Calu3 (cell line): ENCODE results near the gene CCDC167. TPM values are rescaled to one million over a fixed set of nuclear protein-coding genes. Genes with fewer than 3 reads are reported as not detected.

ENCODE experiments used
- BruUV-seq: library from RNA; stranded (reverse); fragments of 400-500 nt; replicated peaks from 2 replicates; lab custom pipeline; 2021; lab: Mats Ljungman, UMichigan
- CTCF ChIA-PET: fragments of 300-600 bp; sonication (Branson Sonifier 250); formaldehyde crosslinking; loops from one replicate; lab custom pipeline; 2022; ENCODE audit warnings: antibody characterized with exemption; lab: Charles Lee
- DNase-seq: peaks from one replicate; pipeline ENCODE4 v3.0.0; 2022
- H3K27ac Mint-ChIP-seq: one replicate; pipeline ENCODE4 v1.8.0; 2022; ENCODE audit warnings: mixed read lengths; ENCODE audit not compliant: unreplicated experiment
- H3K27me3 Mint-ChIP-seq: one replicate; pipeline ENCODE4 v1.8.0; 2022; ENCODE audit warnings: mixed read lengths; ENCODE audit not compliant: unreplicated experiment
- H3K36me3 Mint-ChIP-seq: one replicate; pipeline ENCODE4 v1.8.0; 2022; ENCODE audit warnings: mild to moderate bottlenecking, moderate library complexity, mixed read lengths; ENCODE audit not compliant: insufficient read depth, unreplicated experiment
- H3K4me1 Mint-ChIP-seq: one replicate; pipeline ENCODE4 v1.8.0; 2022; ENCODE audit warnings: mild to moderate bottlenecking, low read depth, mixed read lengths; ENCODE audit not compliant: unreplicated experiment
- H3K4me3 Mint-ChIP-seq: one replicate; pipeline ENCODE4 v1.8.0; 2022; ENCODE audit warnings: mild to moderate bottlenecking, low read depth, moderate library complexity, mixed read lengths; ENCODE audit not compliant: unreplicated experiment
- H3K9me3 Mint-ChIP-seq: one replicate; pipeline ENCODE4 v1.8.0; 2022; ENCODE audit warnings: low read depth, mixed read lengths; ENCODE audit not compliant: unreplicated experiment
- intact Hi-C: fragments of 100-400 bp; cut with micrococcal nuclease; formaldehyde crosslinking; loops from one replicate; pipeline ENCODE4 v1.10.0; 2022; ENCODE audit not compliant: unreplicated experiment
- total RNA-seq: library from RNA; stranded (reverse); gene quantifications from 2 replicates; pipeline ENCODE4 v1.2.3, GENCODE V29; 2022
- TF ChIP-seq, protein P1 (sequence below): fragments of 200-600 bp; IDR thresholded peaks from one replicate; pipeline ENCODE4 v1.8.0; 2022; ENCODE audit warnings: antibody characterized with exemption; ENCODE audit not compliant: unreplicated experiment

The CCDC167 gene
- total RNA-seq, 1 experiment from 2014 or later = 40.2 TPM

DNA sequence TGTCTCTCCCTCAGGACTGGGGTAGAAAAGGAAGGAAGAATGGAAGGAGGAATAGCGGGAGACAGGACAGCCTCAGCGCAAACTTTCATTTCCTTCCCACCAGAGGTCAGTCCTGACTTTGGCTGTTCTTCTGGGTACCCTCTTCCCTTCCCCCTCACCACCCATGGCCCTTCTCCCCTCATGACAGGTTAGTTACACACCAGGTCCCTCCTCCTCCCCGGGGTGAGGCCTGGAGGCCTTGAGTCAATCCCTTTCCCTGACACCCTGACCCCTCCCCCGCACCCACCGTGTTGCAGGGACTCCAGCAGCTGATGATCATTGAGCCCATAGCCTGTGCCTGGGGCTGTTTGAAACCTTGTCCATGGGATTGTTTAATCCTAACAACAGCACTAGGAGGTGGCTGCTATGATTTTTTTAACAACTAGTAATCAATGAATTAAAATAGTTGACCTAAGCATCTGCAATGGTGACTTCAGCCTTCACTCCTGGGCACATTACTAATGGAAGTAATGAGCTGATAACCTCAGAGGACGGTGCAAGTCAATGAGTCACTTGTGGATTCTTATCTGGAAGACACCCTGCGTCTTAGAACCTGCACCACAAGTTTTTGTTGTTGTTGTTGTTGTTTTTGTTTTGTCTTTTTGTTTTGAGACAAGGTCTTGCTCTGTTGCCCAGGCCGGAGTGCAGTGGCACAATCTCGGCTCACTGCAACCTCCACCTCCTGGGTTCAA lies 46.6 kb upstream of the CCDC167 start:
- no peak for DNase-seq
- peaks cover 57% of the 10 kb centered on the region for H3K27me3 Mint-ChIP-seq
- no peak overlapping the region for H3K4me3 Mint-ChIP-seq
- H3K4me1 Mint-ChIP-seq = peaks cover 10% of the 10 kb centered on the region
- H3K9me3 Mint-ChIP-seq = no peaks in the 10 kb centered on the region
- no peaks in the 10 kb centered on the region for H3K36me3 Mint-ChIP-seq
- intact Hi-C loops = no loop called here
- H3K27ac Mint-ChIP-seq = no peak overlapping the region
- BruUV-seq = no TSS peak
- CTCF ChIA-PET = interaction anchor here (0.5 kb wide), 1 partner anchor 146 kb away, joined by 4 read pairs; no protein-coding TSS in a partner anchor
- TF ChIP-seq, protein P1, sequence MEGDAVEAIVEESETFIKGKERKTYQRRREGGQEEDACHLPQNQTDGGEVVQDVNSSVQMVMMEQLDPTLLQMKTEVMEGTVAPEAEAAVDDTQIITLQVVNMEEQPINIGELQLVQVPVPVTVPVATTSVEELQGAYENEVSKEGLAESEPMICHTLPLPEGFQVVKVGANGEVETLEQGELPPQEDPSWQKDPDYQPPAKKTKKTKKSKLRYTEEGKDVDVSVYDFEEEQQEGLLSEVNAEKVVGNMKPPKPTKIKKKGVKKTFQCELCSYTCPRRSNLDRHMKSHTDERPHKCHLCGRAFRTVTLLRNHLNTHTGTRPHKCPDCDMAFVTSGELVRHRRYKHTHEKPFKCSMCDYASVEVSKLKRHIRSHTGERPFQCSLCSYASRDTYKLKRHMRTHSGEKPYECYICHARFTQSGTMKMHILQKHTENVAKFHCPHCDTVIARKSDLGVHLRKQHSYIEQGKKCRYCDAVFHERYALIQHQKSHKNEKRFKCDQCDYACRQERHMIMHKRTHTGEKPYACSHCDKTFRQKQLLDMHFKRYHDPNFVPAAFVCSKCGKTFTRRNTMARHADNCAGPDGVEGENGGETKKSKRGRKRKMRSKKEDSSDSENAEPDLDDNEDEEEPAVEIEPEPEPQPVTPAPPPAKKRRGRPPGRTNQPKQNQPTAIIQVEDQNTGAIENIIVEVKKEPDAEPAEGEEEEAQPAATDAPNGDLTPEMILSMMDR = no peak

DNA sequence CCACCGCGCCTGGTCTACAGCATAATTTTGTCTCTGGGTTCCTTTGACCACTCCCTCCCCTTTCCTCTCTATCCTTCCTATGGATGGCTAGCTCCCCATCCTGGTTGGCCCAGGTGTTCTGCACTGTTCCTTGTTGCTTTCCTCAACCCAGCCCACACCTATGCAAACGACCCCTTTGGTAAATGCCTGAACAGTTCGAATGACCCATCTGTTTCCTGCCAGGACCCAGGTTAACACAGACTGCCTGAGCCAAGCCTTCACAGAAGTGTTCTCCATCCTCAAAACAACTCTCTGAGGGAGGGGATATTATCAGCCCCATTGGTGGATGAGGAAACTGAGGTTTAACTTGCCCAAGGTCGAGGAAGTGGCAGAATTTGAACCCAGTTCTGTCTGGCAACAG lies 44.8 kb upstream of the CCDC167 start:
- no peak for DNase-seq
- TF ChIP-seq, protein P1 = no peak
- intact Hi-C loops = no loop called here
- BruUV-seq = no TSS peak
- no peak overlapping the region for H3K4me3 Mint-ChIP-seq
- H3K9me3 Mint-ChIP-seq = no peaks in the 10 kb centered on the region
- H3K36me3 Mint-ChIP-seq = no peaks in the 10 kb centered on the region
- no peak overlapping the region for H3K27ac Mint-ChIP-seq
- CTCF ChIA-PET = no interaction called here
- no peaks in the 10 kb centered on the region for H3K4me1 Mint-ChIP-seq
- H3K27me3 Mint-ChIP-seq = peaks cover 75% of the 10 kb centered on the region

DNA sequence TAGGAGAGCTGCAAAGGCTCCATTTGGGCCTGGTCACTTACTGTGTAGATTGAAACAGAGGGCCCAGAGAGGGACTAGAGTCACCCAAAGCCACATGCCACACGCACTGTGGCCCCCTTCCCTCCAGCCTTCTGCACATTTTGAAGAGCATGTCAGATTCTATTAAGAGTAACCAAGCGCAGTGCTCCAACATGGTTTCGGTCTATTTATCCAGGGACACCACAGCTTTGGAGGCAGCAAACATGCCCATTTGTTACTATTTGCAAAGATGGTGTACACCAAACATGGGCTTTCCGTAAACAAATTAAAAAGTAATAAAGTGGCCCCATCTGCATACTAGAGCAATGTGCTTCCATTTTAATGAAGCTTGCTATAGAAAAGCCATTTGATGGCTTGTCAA lies 43.7 kb upstream of the CCDC167 start:
- intact Hi-C loops = no loop called here
- no peaks in the 10 kb centered on the region for H3K9me3 Mint-ChIP-seq
- no peaks in the 10 kb centered on the region for H3K36me3 Mint-ChIP-seq
- no TSS peak for BruUV-seq
- TF ChIP-seq, protein P1 = no peak
- H3K27ac Mint-ChIP-seq = no peak overlapping the region
- CTCF ChIA-PET = interaction anchor here (0.8 kb wide), 1 partner anchor 15 kb away, joined by 3 read pairs; no protein-coding TSS in a partner anchor
- H3K4me1 Mint-ChIP-seq = no peaks in the 10 kb centered on the region
- no peak overlapping the region for H3K4me3 Mint-ChIP-seq
- H3K27me3 Mint-ChIP-seq = peaks cover 74% of the 10 kb centered on the region
- no peak for DNase-seq

DNA sequence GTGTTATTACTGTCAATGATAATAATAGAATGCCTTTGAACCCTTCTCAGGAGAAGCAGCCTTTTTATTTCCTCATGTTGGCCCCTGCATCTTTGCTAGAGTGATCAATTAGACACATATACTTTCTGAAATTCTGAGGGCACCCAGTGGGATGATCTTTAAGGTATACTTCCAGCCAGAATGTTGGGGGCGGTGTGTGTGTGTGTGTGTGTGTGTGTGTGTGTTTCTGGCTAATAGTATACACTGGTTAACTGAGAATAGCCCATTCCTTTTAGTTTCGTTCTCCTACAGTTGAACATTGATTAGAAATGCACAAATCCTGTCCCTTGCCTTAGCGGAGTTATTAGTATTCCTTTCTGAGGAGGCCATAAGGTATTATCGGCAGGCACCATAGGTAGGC lies 41.7 kb upstream of the CCDC167 start:
- Mint-ChIP-seq H3K27ac (no peak overlapping the region), H3K4me3 (no peak overlapping the region), H3K36me3 (no peaks in the 10 kb centered on the region), H3K9me3 (no peaks in the 10 kb centered on the region), H3K4me1 (no peaks in the 10 kb centered on the region), H3K27me3 (peaks cover 91% of the 10 kb centered on the region)
- intact Hi-C loops = no loop called here
- BruUV-seq = no TSS peak
- no peak for DNase-seq
- CTCF ChIA-PET = interaction anchor here (0.7 kb wide), 1 partner anchor 1437 kb away, joined by 4 read pairs; no protein-coding TSS in a partner anchor
- TF ChIP-seq, protein P1 = no peak
